Subcutaneous abdominal adipose tissue (tissue), 5 donors: ENCODE data around the gene CCDC85C.
A peak's percentile ranks its signal among the peaks of the same experiment; 100 is the strongest.

ENCODE experiments used
- H3K27ac ChIP-seq: one replicate; pipeline ENCODE4 v1.7.0; 2013; ENCODE audit warnings: low read depth, mild to moderate bottlenecking, inconsistent platforms, low read length, moderate library complexity
- H3K27me3 ChIP-seq, 5 donors: one replicate each; pipeline ENCODE4 v1.7.0; 2013; ENCODE audit warnings: low read length in 5 of 5, inconsistent platforms in 1 of 5; ENCODE audit not compliant: control insufficient read depth in 5 of 5, insufficient read depth in 4 of 5
- H3K36me3 ChIP-seq, 5 donors: one replicate each; pipeline ENCODE4 v1.7.0; 2013; ENCODE audit warnings: low read length in 5 of 5; ENCODE audit not compliant: control insufficient read depth in 5 of 5, insufficient read depth in 5 of 5
- H3K4me1 ChIP-seq, 5 donors: one replicate each; pipeline ENCODE4 v1.7.0; 2013; ENCODE audit warnings: low read length in 5 of 5, mild to moderate bottlenecking in 3 of 5, moderate library complexity in 1 of 5; ENCODE audit not compliant: control insufficient read depth in 5 of 5, insufficient read depth in 5 of 5
- H3K4me3 ChIP-seq, 5 donors: one replicate each; pipeline ENCODE4 v1.7.0; 2013; ENCODE audit warnings: low read length in 5 of 5, low read depth in 1 of 5
- H3K9ac ChIP-seq, 5 donors: one replicate each; pipeline ENCODE4 v1.7.0; 2013; ENCODE audit warnings: low read length in 5 of 5, mild to moderate bottlenecking in 4 of 5, moderate library complexity in 3 of 5
- H3K9me3 ChIP-seq, 5 donors: one replicate each; pipeline ENCODE4 v1.7.0; 2013; ENCODE audit warnings: low read length in 5 of 5; ENCODE audit not compliant: control insufficient read depth in 5 of 5
- donor health status: healthy.
- donor health status: healthy.
- donor health status: healthy.
- donor health status: healthy.
- donor health status: healthy.

CCDC85C gene

DNA sequence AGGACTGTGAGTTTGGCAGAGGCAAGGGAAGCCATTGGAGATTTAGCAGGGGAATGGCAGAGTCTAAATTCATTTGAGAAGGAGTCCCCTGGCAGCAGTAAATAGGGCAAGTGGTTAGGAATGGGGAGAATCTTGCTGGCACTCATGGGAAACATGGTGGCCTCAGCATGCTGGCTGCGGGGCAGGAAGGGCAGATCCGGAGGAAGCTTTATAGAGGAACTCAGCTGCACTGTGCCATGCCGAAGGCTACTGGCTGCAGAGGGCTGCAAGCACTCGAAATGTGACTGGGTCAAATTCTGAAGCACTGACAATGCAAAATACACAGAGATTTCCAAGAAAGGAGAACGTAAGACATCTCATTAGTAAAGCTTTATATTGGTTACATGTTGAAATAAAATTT is 98.9 kb downstream of the CCDC85C start:
- Histone ChIP-seq H3K4me3 (no peak overlapping the region), H3K36me3 (peaks cover 26 to 97% (median 92%) of the 10 kb centered on the region in 5 donors), H3K27ac (no peak overlapping the region), H3K9me3 (no peaks in the 10 kb centered on the region), H3K9ac (no peak overlapping the region), H3K4me1 (no peaks in the 10 kb centered on the region), H3K27me3 (no peaks in the 10 kb centered on the region)

DNA sequence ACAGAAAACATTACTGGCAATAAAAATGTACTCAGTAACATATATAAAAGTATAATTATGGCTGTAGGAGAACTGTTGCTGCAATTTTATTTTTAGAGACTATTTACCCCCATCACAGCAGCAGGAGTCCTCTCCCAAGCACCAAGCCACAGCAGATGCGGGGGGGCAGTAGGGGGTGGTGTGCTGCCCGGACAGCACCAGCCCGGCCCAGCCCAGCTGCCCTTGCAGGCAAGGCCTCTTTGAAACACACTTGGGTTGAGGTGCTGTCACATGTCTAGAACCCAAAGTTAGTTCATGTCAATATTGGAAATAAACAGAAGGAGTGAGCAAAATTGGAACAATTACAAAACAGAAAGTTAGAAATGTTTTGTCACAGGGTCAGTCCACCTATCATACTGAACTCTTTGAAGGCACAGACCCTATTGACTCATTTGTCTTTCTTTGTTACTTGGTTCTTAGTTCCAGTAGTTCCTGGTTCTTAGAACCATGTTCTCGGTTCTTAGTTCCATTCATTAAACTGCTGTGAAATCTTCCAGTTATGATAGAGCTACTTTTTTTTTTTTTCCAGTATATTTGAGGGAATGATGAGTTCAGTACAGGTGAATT is 100.1 kb downstream of the CCDC85C start:
- Histone ChIP-seq H3K27me3 (no peaks in the 10 kb centered on the region), H3K9me3 (no peaks in the 10 kb centered on the region), H3K36me3 (peaks cover 26 to 92% (median 85%) of the 10 kb centered on the region in 5 donors), H3K4me3 (no peak overlapping the region), H3K4me1 (no peaks in the 10 kb centered on the region), H3K9ac (no peak overlapping the region), H3K27ac (no peak overlapping the region)

DNA sequence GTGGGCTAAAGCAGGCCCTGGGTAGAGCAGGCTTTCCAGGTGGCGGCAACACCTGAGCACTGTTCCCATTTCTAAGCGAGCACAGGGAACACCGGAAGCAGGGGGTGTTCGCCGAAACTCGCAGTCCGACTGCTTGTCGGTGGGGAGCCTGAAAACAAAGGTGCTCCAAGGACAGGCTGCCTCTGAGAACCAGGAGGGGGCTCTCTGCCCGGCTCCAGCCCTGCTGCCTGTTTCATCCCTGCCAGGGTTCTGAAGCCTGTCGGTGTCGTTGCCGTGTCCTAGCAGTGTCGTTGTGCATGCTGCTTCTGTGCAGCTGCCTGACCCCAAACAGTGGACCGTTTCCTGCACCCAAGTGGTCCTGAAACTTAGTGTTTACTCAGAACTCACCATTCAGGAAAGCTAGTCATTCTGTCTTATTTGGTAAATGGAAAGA is 101.0 kb downstream of the CCDC85C start:
- Histone ChIP-seq H3K36me3 (peaks cover 26 to 88% (median 84%) of the 10 kb centered on the region in 5 donors), H3K27ac (no peak overlapping the region), H3K27me3 (no peaks in the 10 kb centered on the region), H3K4me3 (no peak overlapping the region), H3K4me1 (no peaks in the 10 kb centered on the region), H3K9ac (no peak overlapping the region), H3K9me3 (no peaks in the 10 kb centered on the region)

DNA sequence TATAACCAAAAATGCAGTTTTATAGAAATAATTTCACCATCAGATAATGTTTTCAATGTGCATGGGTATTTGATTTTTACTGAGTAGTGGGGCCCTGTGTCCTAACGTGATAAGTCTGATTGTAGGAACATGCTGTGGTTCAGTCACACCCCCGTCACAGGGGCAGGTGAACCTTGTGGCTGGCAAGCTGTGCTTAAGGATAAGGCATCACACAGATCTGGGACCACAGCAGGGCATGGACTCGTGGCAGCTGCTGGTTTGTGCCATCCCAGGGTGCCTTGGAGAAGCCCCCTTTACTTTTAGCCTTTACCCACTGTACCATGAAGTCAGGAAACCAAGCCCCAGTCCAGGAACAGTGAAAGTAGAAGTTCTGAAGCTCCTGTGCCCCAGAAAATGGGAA is 106.1 kb downstream of the CCDC85C start:
- Histone ChIP-seq H3K36me3 (peaks cover 38 to 83% (median 76%) of the 10 kb centered on the region in 5 donors), H3K27me3 (no peaks in the 10 kb centered on the region), H3K27ac (no peak overlapping the region)

DNA sequence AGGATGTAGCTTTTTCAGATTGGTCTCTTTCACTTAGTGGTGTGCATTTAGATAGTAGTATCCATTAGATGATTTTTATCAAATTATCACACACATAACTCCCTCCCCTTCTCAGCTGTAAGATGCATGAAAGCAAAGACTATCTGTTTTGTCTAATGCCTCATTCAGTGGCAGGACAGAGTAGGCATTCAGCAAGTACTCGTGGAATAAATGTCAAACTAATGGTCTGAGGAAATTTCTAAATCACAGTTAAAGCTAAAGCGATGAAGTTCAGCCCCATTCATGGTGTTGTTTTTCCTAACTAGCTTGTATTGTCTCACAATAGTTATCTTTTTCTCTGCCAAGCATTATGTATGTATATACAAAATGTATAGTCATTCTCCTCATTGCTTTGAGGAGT is 106.7 kb downstream of the CCDC85C start:
- Histone ChIP-seq H3K9me3 (no peaks in the 10 kb centered on the region), H3K27me3 (no peaks in the 10 kb centered on the region), H3K4me1 (no peaks in the 10 kb centered on the region), H3K36me3 (peaks cover 39 to 83% (median 75%) of the 10 kb centered on the region in 5 donors), H3K9ac (no peak overlapping the region), H3K4me3 (no peak overlapping the region), H3K27ac (no peak overlapping the region)

More for the DNA sequence above, 106.1 kb downstream of the CCDC85C start:
- no peak overlapping the region for H3K4me3 ChIP-seq
- H3K4me1 ChIP-seq = no peaks in the 10 kb centered on the region
- H3K9me3 ChIP-seq = no peaks in the 10 kb centered on the region
- H3K9ac ChIP-seq = no peak overlapping the region

DNA sequence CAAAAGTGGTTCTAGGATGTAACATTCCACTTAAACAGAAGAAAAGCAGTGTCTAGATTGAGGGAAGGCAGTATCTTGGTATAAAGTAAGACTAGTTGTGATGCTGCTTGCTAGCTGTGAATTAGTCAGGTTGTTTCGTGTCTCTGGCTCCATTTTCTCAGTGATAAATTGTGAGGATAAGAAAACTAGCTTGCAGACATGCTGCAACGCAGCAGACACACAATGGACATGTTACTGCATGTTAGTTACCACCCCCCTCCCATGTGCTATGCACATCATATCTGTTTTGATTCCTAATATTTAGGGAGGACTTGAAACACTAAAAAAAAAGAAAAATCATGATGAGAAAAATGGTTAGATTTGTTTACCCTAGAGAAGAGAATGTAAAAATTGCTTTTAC is 119.9 kb downstream of the CCDC85C start:
- Histone ChIP-seq H3K4me3 (no peak overlapping the region), H3K36me3 (no peaks in the 10 kb centered on the region), H3K9me3 (no peaks in the 10 kb centered on the region), H3K9ac (no peak overlapping the region), H3K27me3 (no peaks in the 10 kb centered on the region), H3K4me1 (peaks cover 4 to 39% (median 32%) of the 10 kb centered on the region in 5 donors), H3K27ac (no peak overlapping the region)

DNA sequence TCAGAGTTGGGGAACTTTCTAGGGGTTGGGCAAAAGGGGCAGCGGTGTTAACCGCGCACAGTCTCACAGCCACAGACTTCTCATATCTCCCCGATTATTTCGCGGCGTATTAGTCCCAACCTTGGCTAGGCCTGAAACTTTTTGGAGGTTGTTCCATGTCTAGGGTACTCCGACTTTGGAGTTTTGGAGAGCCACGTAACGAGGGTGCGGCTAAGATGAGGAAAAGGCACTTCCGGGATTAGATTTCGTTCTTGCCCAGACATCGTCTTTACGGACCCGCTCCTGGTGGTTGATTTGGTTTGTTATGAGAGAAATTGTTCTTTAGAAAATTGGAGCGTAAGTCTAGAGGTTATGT is 122.3 kb downstream of the CCDC85C start:
- H3K9me3 ChIP-seq = no peaks in the 10 kb centered on the region
- H3K9ac ChIP-seq = peak overlapping the region; percentile 82 to 99 (median 97)
- H3K4me1 ChIP-seq = peaks cover 4 to 36% (median 33%) of the 10 kb centered on the region in 5 donors
- H3K36me3 ChIP-seq = no peaks in the 10 kb centered on the region
- peak overlapping the region; percentile 91 to 99 (median 97) for H3K4me3 ChIP-seq
- no peaks in the 10 kb centered on the region for H3K27me3 ChIP-seq
- peak overlapping the region; percentile 95 for H3K27ac ChIP-seq

DNA sequence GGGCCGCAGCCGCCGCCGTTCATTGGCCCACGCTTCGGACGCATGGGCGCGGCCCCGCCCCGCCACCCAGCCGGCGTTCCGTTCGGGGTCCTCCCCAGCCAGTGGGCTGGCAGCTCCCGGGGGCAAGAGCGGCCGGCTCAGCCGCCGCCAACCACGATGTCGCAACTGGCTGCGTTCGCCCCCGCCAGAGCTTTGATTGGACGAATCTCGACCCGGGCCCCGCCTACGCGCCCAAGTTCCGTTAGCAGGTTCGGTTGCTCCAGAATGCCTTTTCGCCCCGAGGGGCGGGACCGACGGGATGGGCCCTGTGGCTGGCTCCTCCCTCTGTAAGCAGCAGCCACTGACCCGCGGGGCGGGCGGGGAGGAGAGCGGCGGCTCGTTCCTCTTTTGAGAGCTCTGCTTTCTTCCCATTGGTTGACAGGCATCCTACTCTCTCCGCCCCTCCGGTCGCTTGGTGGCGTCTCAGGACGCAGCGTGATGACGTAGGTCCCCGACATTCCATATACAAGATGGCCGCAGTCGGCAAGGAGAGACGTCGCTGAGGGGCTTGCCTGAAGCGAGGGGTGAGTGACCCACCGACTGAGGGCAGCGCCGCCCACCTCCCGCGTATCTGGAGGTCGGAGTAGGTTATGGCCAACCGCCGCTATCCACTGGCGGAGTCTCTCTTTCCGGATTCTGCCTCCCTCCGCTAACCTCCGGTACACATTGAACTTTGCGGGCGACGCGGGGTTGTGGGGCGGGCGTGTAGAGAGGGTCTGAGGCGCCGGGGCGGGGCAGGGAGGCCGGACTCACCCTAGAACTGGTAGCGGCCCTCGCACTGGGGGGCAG is 122.9 kb downstream of the CCDC85C start, which contains the start of gene CCNK:
CCNK (plus strand) TSS at position 493 of the 828 bp plus-strand sequence. CDS start 11,269 bp downstream, outside the sequence.
- Histone ChIP-seq H3K36me3 (no peaks in the 10 kb centered on the region), H3K9ac (peak within 1 kb of the TSS; percentile 82 to 99 (median 97)), H3K4me1 (peaks cover 4 to 36% (median 33%) of the 10 kb centered on the region in 5 donors), H3K9me3 (no peaks in the 10 kb centered on the region), H3K27ac (peak within 1 kb of the TSS; percentile 95), H3K27me3 (no peaks in the 10 kb centered on the region), H3K4me3 (peak within 1 kb of the TSS; percentile 91 to 99 (median 97))

DNA sequence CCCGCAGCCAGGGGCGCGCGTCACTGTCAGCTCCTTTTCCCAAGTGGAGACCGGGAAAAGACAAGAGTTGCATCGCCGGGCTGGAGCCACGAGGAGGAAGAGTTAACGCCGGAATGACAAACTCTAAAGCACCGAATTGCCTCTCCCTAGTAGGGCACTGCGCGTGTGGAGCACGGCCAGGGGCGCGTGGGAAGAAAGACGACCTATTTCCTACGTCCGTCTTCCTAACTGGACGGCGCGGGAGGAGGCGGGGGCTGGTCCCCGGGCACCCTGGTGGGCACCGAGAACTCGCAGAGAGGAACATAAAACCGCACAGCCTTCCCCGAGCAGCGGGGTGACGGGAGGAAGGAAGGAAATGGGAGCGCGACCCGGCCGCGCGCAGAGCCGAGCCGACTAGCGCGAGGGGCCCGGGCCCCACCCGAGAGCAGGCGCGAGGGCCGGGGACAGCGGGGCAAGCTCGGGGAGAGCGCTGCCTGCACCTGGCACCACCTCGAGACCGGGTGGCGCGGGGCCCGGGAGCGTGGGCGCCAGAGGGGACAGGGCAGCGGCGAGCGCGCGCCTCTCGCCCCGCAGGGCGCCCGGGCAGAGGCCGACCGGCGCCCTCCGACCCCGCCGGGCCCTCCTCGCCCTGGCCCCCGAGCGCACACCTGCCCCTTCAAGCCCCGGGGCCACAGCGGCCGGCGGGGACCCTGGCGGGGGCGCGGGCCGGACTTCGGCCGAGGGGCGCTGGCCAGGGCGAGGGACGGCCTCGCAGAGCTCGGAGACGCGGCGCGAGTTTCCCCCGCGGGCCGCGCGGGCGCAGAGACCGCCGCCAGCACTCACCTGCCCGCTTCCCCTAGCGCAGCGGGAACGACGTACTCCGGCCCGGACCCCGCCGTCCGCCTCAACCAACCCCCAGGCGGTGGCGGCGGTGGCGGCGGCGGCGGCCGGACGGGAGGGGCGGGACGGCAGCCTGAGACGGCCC is 123.8 kb downstream of the CCDC85C start, which contains the start of gene SETD3:
SETD3 (minus strand) TSS at position 954 of the 964 bp plus-strand sequence. CDS start 15,054 bp downstream, outside the sequence.
- H3K27me3 ChIP-seq = no peaks in the 10 kb centered on the region
- H3K9me3 ChIP-seq = no peaks in the 10 kb centered on the region
- H3K27ac ChIP-seq = peak within 1 kb of the TSS; percentile 95
- no peaks in the 10 kb centered on the region for H3K36me3 ChIP-seq
- H3K4me3 ChIP-seq = peak within 1 kb of the TSS; percentile 91 to 99 (median 97)
- H3K9ac ChIP-seq = peak within 1 kb of the TSS; percentile 82 to 99 (median 97)
- H3K4me1 ChIP-seq = peaks cover 4 to 40% (median 36%) of the 10 kb centered on the region in 5 donors
